WTC11 (cell line): ENCODE measurements around the gene TTC33. TPM values are rescaled to one million over a fixed set of nuclear protein-coding genes. Genes with fewer than 3 reads are reported as not detected.

ENCODE experiments used
- ATAC-seq: fragments of 200-7000 bp; cut with Tn5 transposase; 2 replicates; pipeline ENCODE4 v1.10.0; 2021; ENCODE audit warnings: mild to moderate bottlenecking, moderate library complexity
- CTCF ChIA-PET: fragments of 300-600 bp; sonication (Branson Sonifier 250); formaldehyde crosslinking; loops from one replicate; lab custom pipeline; 2021; ENCODE audit warnings: antibody characterized with exemption; lab: Charles Lee
- POLR2A ChIA-PET: fragments of 350-600 bp; sonication (Branson Sonifier 250); formaldehyde crosslinking; loops from one replicate; lab custom pipeline; 2021; ENCODE audit warnings: antibody characterized with exemption; lab: Charles Lee
- DNase-seq: peaks from one replicate; pipeline ENCODE4 v3.0.0; 2021; ENCODE audit warnings: low spot score
- H3K27ac Mint-ChIP-seq: 2 replicates; pipeline ENCODE4 v1.8.0; 2021; ENCODE audit warnings: mixed read lengths
- H3K27me3 Mint-ChIP-seq: 2 replicates; pipeline ENCODE4 v1.8.0; 2021; ENCODE audit warnings: low read depth, mild to moderate bottlenecking, moderate library complexity, mixed read lengths
- H3K36me3 Mint-ChIP-seq: 2 replicates; pipeline ENCODE4 v1.8.0; 2021; ENCODE audit warnings: mixed read lengths
- H3K4me1 Mint-ChIP-seq: 2 replicates; pipeline ENCODE4 v1.8.0; 2022; ENCODE audit warnings: mixed read lengths
- H3K4me3 Mint-ChIP-seq: 2 replicates; pipeline ENCODE4 v1.8.0; 2021; ENCODE audit warnings: mild to moderate bottlenecking, moderate library complexity, mixed read lengths
- H3K9me3 Mint-ChIP-seq: 2 replicates; pipeline ENCODE4 v1.8.0; 2021; ENCODE audit warnings: mixed read lengths
- ATF1 ChIP-seq: sonication (generic); formaldehyde crosslinking; IDR thresholded peaks from 2 replicates; pipeline ENCODE4 v1.8.1; 2023; ENCODE audit warnings: mild to moderate bottlenecking, moderate library complexity, missing genetic modification reagents
- ATF2 ChIP-seq: sonication (generic); formaldehyde crosslinking; IDR thresholded peaks from 2 replicates; pipeline ENCODE4 v1.8.1; 2022; ENCODE audit warnings: low read depth, missing genetic modification reagents, borderline replicate concordance
- E2F4 ChIP-seq: sonication (generic); formaldehyde crosslinking; IDR thresholded peaks from 2 replicates; pipeline ENCODE4 v1.8.1; 2022; ENCODE audit warnings: low read depth, mild to moderate bottlenecking, moderate library complexity, missing genetic modification reagents, borderline replicate concordance
- ELF4 ChIP-seq: sonication (generic); formaldehyde crosslinking; IDR thresholded peaks from 2 replicates; pipeline ENCODE4 v1.8.1; 2022; ENCODE audit warnings: low read depth, mild to moderate bottlenecking, moderate library complexity, missing genetic modification reagents
- EMX1 ChIP-seq: fragments of 250-450 bp; sonication (Bioruptor Pico); IDR thresholded peaks from 2 replicates; pipeline ENCODE4 v1.8.0; 2021; ENCODE audit warnings: mild to moderate bottlenecking
- ERG ChIP-seq: fragments of 250-450 bp; sonication (Bioruptor Pico); IDR thresholded peaks from 2 replicates; pipeline ENCODE4 v1.8.0; 2021; ENCODE audit warnings: mild to moderate bottlenecking
- ETV6 ChIP-seq: sonication (generic); formaldehyde crosslinking; IDR thresholded peaks from 2 replicates; pipeline ENCODE4 v1.8.1; 2022; ENCODE audit warnings: mild to moderate bottlenecking, missing genetic modification reagents
- HMGA2 ChIP-seq: fragments of 250-450 bp; sonication (Bioruptor Pico); IDR thresholded peaks from 2 replicates; pipeline ENCODE4 v1.4.0; 2021; ENCODE audit warnings: mild to moderate bottlenecking, moderate library complexity
- KAT7 ChIP-seq: sonication (generic); formaldehyde crosslinking; IDR thresholded peaks from 2 replicates; pipeline ENCODE4 v1.8.1; 2023; ENCODE audit warnings: missing genetic modification reagents, mild to moderate bottlenecking, borderline replicate concordance
- MXD4 ChIP-seq: fragments of 250-450 bp; sonication (Bioruptor Pico); IDR thresholded peaks from 2 replicates; pipeline ENCODE4 v1.8.0; 2021; ENCODE audit warnings: mild to moderate bottlenecking, moderate library complexity, borderline replicate concordance
- NFE2L1 ChIP-seq: sonication (generic); formaldehyde crosslinking; IDR thresholded peaks from 2 replicates; pipeline ENCODE4 v1.8.1; 2023; ENCODE audit warnings: missing genetic modification reagents
- SOX15 ChIP-seq: fragments of 250-450 bp; sonication (Bioruptor Pico); IDR thresholded peaks from 2 replicates; pipeline ENCODE4 v1.9.0; 2021; ENCODE audit warnings: mild to moderate bottlenecking
- ZNF121 ChIP-seq: sonication (generic); formaldehyde crosslinking; IDR thresholded peaks from 2 replicates; pipeline ENCODE4 v1.8.0; 2023; ENCODE audit warnings: missing genetic modification reagents
- ZNF232 ChIP-seq: sonication (generic); formaldehyde crosslinking; IDR thresholded peaks from 2 replicates; pipeline ENCODE4 v1.8.0; 2022; ENCODE audit warnings: mild to moderate bottlenecking, missing genetic modification reagents
- ZNF671 ChIP-seq: fragments of 250-450 bp; sonication (Bioruptor Pico); IDR thresholded peaks from 2 replicates; pipeline ENCODE4 v1.8.0; 2021; ENCODE audit warnings: mild to moderate bottlenecking
- total RNA-seq: library from RNA; stranded (reverse); gene quantifications from 3 replicates; pipeline ENCODE4 v1.2.3, GENCODE V29; 2021
- TF ChIP-seq, protein P1 (sequence below): sonication (generic); formaldehyde crosslinking; IDR thresholded peaks from 2 replicates; pipeline ENCODE4 v1.8.0; 2022; ENCODE audit warnings: mild to moderate bottlenecking, missing genetic modification reagents
- TF ChIP-seq, protein P2 (sequence below): sonication (generic); formaldehyde crosslinking; IDR thresholded peaks from 2 replicates; pipeline ENCODE4 v1.8.0; 2023; ENCODE audit warnings: missing genetic modification reagents
- TF ChIP-seq, protein P3 (sequence below): sonication (generic); formaldehyde crosslinking; IDR thresholded peaks from 2 replicates; pipeline ENCODE4 v1.8.1; 2023; ENCODE audit warnings: mild to moderate bottlenecking, missing genetic modification reagents
- TF ChIP-seq, protein P4 (sequence below): fragments of 250-450 bp; sonication (Bioruptor Pico); IDR thresholded peaks from 2 replicates; pipeline ENCODE4 v2.1.2; 2022; ENCODE audit warnings: mild to moderate bottlenecking, moderate library complexity

Gene TTC33
- total RNA-seq, 1 experiment from 2014 or later = 9.2 TPM

- TF ChIP-seq E2F4 (no peak), MXD4 (CRISPR knock-in tag) (no peak), ETV6 (CRISPR knock-in tag) (no peak), ZNF121 (no peak), ZNF232 (CRISPR knock-in tag) (no peak), ATF2 (no peak), ZNF671 (no peak), NFE2L1 (CRISPR knock-in tag) (no peak), HMGA2 (no peak)
- TF ChIP-seq, protein P1, sequence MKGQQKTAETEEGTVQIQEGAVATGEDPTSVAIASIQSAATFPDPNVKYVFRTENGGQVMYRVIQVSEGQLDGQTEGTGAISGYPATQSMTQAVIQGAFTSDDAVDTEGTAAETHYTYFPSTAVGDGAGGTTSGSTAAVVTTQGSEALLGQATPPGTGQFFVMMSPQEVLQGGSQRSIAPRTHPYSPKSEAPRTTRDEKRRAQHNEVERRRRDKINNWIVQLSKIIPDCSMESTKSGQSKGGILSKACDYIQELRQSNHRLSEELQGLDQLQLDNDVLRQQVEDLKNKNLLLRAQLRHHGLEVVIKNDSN = no peak
Measured at GRCh38 chr5:40477856-40478546, 277.8 kb downstream of the TTC33 start (continued).

DNA sequence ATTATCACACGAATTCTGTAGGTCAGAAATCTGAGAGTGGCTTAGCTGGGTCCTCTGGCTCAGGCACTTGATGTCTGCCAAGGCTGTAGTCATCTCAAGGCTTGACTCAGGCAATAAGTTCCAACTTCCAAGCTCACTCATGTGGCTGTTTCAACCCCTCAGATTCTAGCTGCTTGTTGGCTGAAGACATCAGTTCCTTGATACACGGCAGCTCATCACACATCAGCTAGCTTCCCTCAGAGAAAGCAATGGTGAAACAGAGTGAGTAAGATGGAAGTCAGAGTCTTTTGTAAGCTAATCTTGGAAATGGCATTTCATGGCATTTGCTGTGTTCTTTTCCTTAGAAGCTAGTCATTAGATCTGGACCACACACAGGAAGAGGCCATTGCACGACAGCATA lies 280.2 kb downstream of the TTC33 start:
- DNase-seq (no peak), ATAC-seq (no peak)
- ChIA-PET POLR2A (no interaction called here), CTCF (no interaction called here)
- Mint-ChIP-seq H3K27ac (no peak overlapping the region), H3K36me3 (0 out of 2 replicates have a peak, but pooled peaks cover 3% of the 10 kb centered on the region), H3K27me3 (no peaks in the 10 kb centered on the region), H3K9me3 (peaks cover 24% of the 10 kb centered on the region), H3K4me3 (no peak overlapping the region), H3K4me1 (0 out of 2 replicates have a peak, but pooled peaks cover 3% of the 10 kb centered on the region)
- no peak for TF ChIP-seq ELF4
- TF ChIP-seq ETV6 (CRISPR knock-in tag) = no peak
- TF ChIP-seq, protein P2, sequence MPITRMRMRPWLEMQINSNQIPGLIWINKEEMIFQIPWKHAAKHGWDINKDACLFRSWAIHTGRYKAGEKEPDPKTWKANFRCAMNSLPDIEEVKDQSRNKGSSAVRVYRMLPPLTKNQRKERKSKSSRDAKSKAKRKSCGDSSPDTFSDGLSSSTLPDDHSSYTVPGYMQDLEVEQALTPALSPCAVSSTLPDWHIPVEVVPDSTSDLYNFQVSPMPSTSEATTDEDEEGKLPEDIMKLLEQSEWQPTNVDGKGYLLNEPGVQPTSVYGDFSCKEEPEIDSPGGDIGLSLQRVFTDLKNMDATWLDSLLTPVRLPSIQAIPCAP (CRISPR knock-in tag) = no peak
- TF ChIP-seq, protein P3, sequence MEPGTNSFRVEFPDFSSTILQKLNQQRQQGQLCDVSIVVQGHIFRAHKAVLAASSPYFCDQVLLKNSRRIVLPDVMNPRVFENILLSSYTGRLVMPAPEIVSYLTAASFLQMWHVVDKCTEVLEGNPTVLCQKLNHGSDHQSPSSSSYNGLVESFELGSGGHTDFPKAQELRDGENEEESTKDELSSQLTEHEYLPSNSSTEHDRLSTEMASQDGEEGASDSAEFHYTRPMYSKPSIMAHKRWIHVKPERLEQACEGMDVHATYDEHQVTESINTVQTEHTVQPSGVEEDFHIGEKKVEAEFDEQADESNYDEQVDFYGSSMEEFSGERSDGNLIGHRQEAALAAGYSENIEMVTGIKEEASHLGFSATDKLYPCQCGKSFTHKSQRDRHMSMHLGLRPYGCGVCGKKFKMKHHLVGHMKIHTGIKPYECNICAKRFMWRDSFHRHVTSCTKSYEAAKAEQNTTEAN (CRISPR knock-in tag) = no peak
- TF ChIP-seq ATF1 (CRISPR knock-in tag) = no peak
- no peak for TF ChIP-seq KAT7 (CRISPR knock-in tag)
- TF ChIP-seq SOX15 (CRISPR knock-in tag) = no peak
- no peak for TF ChIP-seq ERG (CRISPR knock-in tag)
- TF ChIP-seq EMX1 (CRISPR knock-in tag) = no peak
- TF ChIP-seq E2F4 = no peak
- TF ChIP-seq, protein P4, sequence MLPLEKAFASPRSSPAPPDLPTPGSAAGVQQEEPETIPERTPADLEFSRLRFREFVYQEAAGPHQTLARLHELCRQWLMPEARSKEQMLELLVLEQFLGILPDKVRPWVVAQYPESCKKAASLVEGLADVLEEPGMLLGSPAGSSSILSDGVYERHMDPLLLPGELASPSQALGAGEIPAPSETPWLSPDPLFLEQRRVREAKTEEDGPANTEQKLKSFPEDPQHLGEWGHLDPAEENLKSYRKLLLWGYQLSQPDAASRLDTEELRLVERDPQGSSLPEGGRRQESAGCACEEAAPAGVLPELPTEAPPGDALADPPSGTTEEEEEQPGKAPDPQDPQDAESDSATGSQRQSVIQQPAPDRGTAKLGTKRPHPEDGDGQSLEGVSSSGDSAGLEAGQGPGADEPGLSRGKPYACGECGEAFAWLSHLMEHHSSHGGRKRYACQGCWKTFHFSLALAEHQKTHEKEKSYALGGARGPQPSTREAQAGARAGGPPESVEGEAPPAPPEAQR = no peak
